ENCODE data around the gene ZC2HC1B.

ZC2HC1B gene

GRCh38 chr6:143980921-143981320 is 116.6 kb downstream of the ZC2HC1B start:
- H3K4me3 ChIP-seq (ENCODE audit: low read depth, low read length), result no peak overlapping the region
- H3K4me1 ChIP-seq, result no peaks in the 10 kb centered on the region
- H3K4me2 ChIP-seq (ENCODE audit: low read length), result no peak overlapping the region
- H3K9me3 ChIP-seq (ENCODE audit: control insufficient read depth, low read length), result no peaks in the 10 kb centered on the region
- H3K36me3 ChIP-seq (ENCODE audit: control insufficient read depth, insufficient read depth, low read length), result no peaks in the 10 kb centered on the region
- no peak overlapping the region for H3K27ac ChIP-seq
- H3K79me2 ChIP-seq, result no peaks in the 10 kb centered on the region
- no peak overlapping the region for H2AFZ ChIP-seq
- H3K9ac ChIP-seq, result no peak overlapping the region
- no peaks in the 10 kb centered on the region for H3K27me3 ChIP-seq (ENCODE audit: control insufficient read depth, insufficient read depth, low read length)
- no peak for TF ChIP-seq CTCF (IDR thresholded peaks at IDR 0.05)

- H2AFZ ChIP-seq, result no peak overlapping the region
- no peak overlapping the region for H3K4me2 ChIP-seq (ENCODE audit: low read length)
- H3K27me3 ChIP-seq (ENCODE audit: control insufficient read depth, insufficient read depth, low read length), result no peaks in the 10 kb centered on the region
- no peaks in the 10 kb centered on the region for H3K9me3 ChIP-seq (ENCODE audit: control insufficient read depth, low read length)
- no peak overlapping the region for H3K4me3 ChIP-seq (ENCODE audit: low read depth, low read length)
- no peak overlapping the region for H3K9ac ChIP-seq
- H3K27ac ChIP-seq, result no peak overlapping the region
- no peaks in the 10 kb centered on the region for H3K79me2 ChIP-seq
- no peaks in the 10 kb centered on the region for H3K36me3 ChIP-seq (ENCODE audit: control insufficient read depth, insufficient read depth, low read length)
- no peak for TF ChIP-seq CTCF (IDR thresholded peaks at IDR 0.05)
- H3K4me1 ChIP-seq, result no peaks in the 10 kb centered on the region
These were observed 118.7 kb downstream of the ZC2HC1B start for GRCh38 chr6:143982968-143983367.

- Histone ChIP-seq H3K4me1 (no peaks in the 10 kb centered on the region), H3K36me3 (ENCODE audit: control insufficient read depth, insufficient read depth, low read length) (no peaks in the 10 kb centered on the region), H3K9ac (no peak overlapping the region), H3K79me2 (no peaks in the 10 kb centered on the region), H2AFZ (no peak overlapping the region), H3K27me3 (ENCODE audit: control insufficient read depth, insufficient read depth, low read length) (no peaks in the 10 kb centered on the region), H3K9me3 (ENCODE audit: control insufficient read depth, low read length) (no peaks in the 10 kb centered on the region), H3K4me3 (ENCODE audit: low read depth, low read length) (no peak overlapping the region), H3K27ac (no peak overlapping the region), H3K4me2 (ENCODE audit: low read length) (no peak overlapping the region)
- no peak for TF ChIP-seq CTCF (IDR thresholded peaks at IDR 0.05)
These were observed 120.4 kb downstream of the ZC2HC1B start for GRCh38 chr6:143984666-143985065.

- peaks cover 3% of the 10 kb centered on the region for H3K79me2 ChIP-seq
- TF ChIP-seq CTCF (IDR thresholded peaks at IDR 0.05), result no peak
- H2AFZ ChIP-seq, result no peak overlapping the region
- H3K36me3 ChIP-seq (ENCODE audit: control insufficient read depth, insufficient read depth, low read length), result no peaks in the 10 kb centered on the region
- H3K4me3 ChIP-seq (ENCODE audit: low read depth, low read length), result no peak overlapping the region
- no peaks in the 10 kb centered on the region for H3K4me1 ChIP-seq
- H3K4me2 ChIP-seq (ENCODE audit: low read length), result no peak overlapping the region
- H3K27ac ChIP-seq, result no peak overlapping the region
- H3K9me3 ChIP-seq (ENCODE audit: control insufficient read depth, low read length), result no peaks in the 10 kb centered on the region
- H3K9ac ChIP-seq, result no peak overlapping the region
- no peaks in the 10 kb centered on the region for H3K27me3 ChIP-seq (ENCODE audit: control insufficient read depth, insufficient read depth, low read length)
These were observed 122.3 kb downstream of the ZC2HC1B start for GRCh38 chr6:143986463-143987065.
